WTC11 (cell line): ENCODE measurements around the gene ISG20. TPM values are rescaled to one million over a fixed set of nuclear protein-coding genes. Genes with fewer than 3 reads are reported as not detected.
A peak's percentile ranks its signal among the peaks of the same experiment; 100 is the strongest.

Experiments used
- ATAC-seq: fragments of 200-7000 bp; cut with Tn5 transposase; 2 replicates; pipeline ENCODE4 v1.10.0; 2021; ENCODE audit warnings: mild to moderate bottlenecking, moderate library complexity
- CTCF ChIA-PET: fragments of 300-600 bp; sonication (Branson Sonifier 250); formaldehyde crosslinking; loops from one replicate; lab custom pipeline; 2021; ENCODE audit warnings: antibody characterized with exemption; lab: Charles Lee
- POLR2A ChIA-PET: fragments of 350-600 bp; sonication (Branson Sonifier 250); formaldehyde crosslinking; loops from one replicate; lab custom pipeline; 2021; ENCODE audit warnings: antibody characterized with exemption; lab: Charles Lee
- DNase-seq: peaks from one replicate; pipeline ENCODE4 v3.0.0; 2021; ENCODE audit warnings: low spot score
- H3K27ac Mint-ChIP-seq: 2 replicates; pipeline ENCODE4 v1.8.0; 2021; ENCODE audit warnings: mixed read lengths
- H3K27me3 Mint-ChIP-seq: 2 replicates; pipeline ENCODE4 v1.8.0; 2021; ENCODE audit warnings: low read depth, mild to moderate bottlenecking, moderate library complexity, mixed read lengths
- H3K36me3 Mint-ChIP-seq: 2 replicates; pipeline ENCODE4 v1.8.0; 2021; ENCODE audit warnings: mixed read lengths
- H3K4me1 Mint-ChIP-seq: 2 replicates; pipeline ENCODE4 v1.8.0; 2022; ENCODE audit warnings: mixed read lengths
- H3K4me3 Mint-ChIP-seq: 2 replicates; pipeline ENCODE4 v1.8.0; 2021; ENCODE audit warnings: mild to moderate bottlenecking, moderate library complexity, mixed read lengths
- H3K9me3 Mint-ChIP-seq: 2 replicates; pipeline ENCODE4 v1.8.0; 2021; ENCODE audit warnings: mixed read lengths
- HMGA2 ChIP-seq: fragments of 250-450 bp; sonication (Bioruptor Pico); IDR thresholded peaks from 2 replicates; pipeline ENCODE4 v1.4.0; 2021; ENCODE audit warnings: mild to moderate bottlenecking, moderate library complexity
- NR2C2 ChIP-seq: sonication (generic); formaldehyde crosslinking; IDR thresholded peaks from 2 replicates; pipeline ENCODE4 v1.8.0; 2022; ENCODE audit warnings: mild to moderate bottlenecking, missing genetic modification reagents
- RORB ChIP-seq: fragments of 250-450 bp; sonication (Bioruptor Pico); IDR thresholded peaks from 2 replicates; pipeline ENCODE4 v1.9.0; 2021; ENCODE audit warnings: mild to moderate bottlenecking
- TCF7 ChIP-seq: sonication (generic); formaldehyde crosslinking; IDR thresholded peaks from 2 replicates; pipeline ENCODE4 v1.8.0; 2022; ENCODE audit warnings: mild to moderate bottlenecking, low read depth, missing genetic modification reagents, moderate library complexity
- ZNF423 ChIP-seq: fragments of 250-450 bp; sonication (Bioruptor Pico); IDR thresholded peaks from 2 replicates; pipeline ENCODE4 v2.1.2; 2022; ENCODE audit warnings: mild to moderate bottlenecking, moderate library complexity
- total RNA-seq: library from RNA; stranded (reverse); gene quantifications from 3 replicates; pipeline ENCODE4 v1.2.3, GENCODE V29; 2021
- TF ChIP-seq, protein P1 (sequence below): fragments of 250-450 bp; sonication (Bioruptor Pico); conservative IDR thresholded peaks from 2 replicates; pipeline ENCODE4 v1.9.0; 2021; ENCODE audit warnings: mild to moderate bottlenecking
- TF ChIP-seq, protein P2 (sequence below): sonication (generic); formaldehyde crosslinking; IDR thresholded peaks from 2 replicates; pipeline ENCODE4 v1.8.0; 2022; ENCODE audit warnings: mild to moderate bottlenecking, missing genetic modification reagents
- TF ChIP-seq, protein P3 (sequence below): sonication (generic); formaldehyde crosslinking; IDR thresholded peaks from 2 replicates; pipeline ENCODE4 v1.8.1; 2023; ENCODE audit warnings: mild to moderate bottlenecking, missing genetic modification reagents
- TF ChIP-seq, protein P4 (sequence below): fragments of 250-450 bp; sonication (Bioruptor Pico); IDR thresholded peaks from 2 replicates; pipeline ENCODE4 v1.8.0; 2021; ENCODE audit warnings: mild to moderate bottlenecking
- TF ChIP-seq, protein P5 (sequence below): sonication (generic); formaldehyde crosslinking; IDR thresholded peaks from 2 replicates; pipeline ENCODE4 v1.8.1; 2023; ENCODE audit warnings: mild to moderate bottlenecking, missing genetic modification reagents
- TF ChIP-seq, protein P6 (sequence below): fragments of 250-450 bp; sonication (Bioruptor Pico); IDR thresholded peaks from 2 replicates; pipeline ENCODE4 v1.9.0; 2021; ENCODE audit warnings: mild to moderate bottlenecking, borderline replicate concordance
- TF ChIP-seq, protein P7 (sequence below): sonication (generic); formaldehyde crosslinking; IDR thresholded peaks from 2 replicates; pipeline ENCODE4 v1.8.0; 2023; ENCODE audit warnings: missing genetic modification reagents, mild to moderate bottlenecking, borderline replicate concordance

The ISG20 gene
- total RNA-seq, 1 experiment from 2014 or later, result 5.6 TPM

GRCh38 chr15:88649286-88649733 is 10.5 kb downstream of the ISG20 start:
- ATAC-seq (no peak), DNase-seq (no peak)
- Mint-ChIP-seq H3K36me3 (no peaks in the 10 kb centered on the region), H3K9me3 (no peaks in the 10 kb centered on the region), H3K27me3 (no peaks in the 10 kb centered on the region), H3K27ac (peak overlapping the region; percentile 2), H3K4me1 (peaks cover 18% of the 10 kb centered on the region), H3K4me3 (no peak overlapping the region)
- ChIA-PET POLR2A (interaction anchor here (1.2 kb wide), 1 partner anchor 11 kb away, joined by 5 read pairs; the partner anchor contains the start of gene ISG20), CTCF (no interaction called here)
- TF ChIP-seq HMGA2 (CRISPR knock-in tag) (no peak), ZNF423 (no peak), NR2C2 (no peak)
- TF ChIP-seq, protein P1, sequence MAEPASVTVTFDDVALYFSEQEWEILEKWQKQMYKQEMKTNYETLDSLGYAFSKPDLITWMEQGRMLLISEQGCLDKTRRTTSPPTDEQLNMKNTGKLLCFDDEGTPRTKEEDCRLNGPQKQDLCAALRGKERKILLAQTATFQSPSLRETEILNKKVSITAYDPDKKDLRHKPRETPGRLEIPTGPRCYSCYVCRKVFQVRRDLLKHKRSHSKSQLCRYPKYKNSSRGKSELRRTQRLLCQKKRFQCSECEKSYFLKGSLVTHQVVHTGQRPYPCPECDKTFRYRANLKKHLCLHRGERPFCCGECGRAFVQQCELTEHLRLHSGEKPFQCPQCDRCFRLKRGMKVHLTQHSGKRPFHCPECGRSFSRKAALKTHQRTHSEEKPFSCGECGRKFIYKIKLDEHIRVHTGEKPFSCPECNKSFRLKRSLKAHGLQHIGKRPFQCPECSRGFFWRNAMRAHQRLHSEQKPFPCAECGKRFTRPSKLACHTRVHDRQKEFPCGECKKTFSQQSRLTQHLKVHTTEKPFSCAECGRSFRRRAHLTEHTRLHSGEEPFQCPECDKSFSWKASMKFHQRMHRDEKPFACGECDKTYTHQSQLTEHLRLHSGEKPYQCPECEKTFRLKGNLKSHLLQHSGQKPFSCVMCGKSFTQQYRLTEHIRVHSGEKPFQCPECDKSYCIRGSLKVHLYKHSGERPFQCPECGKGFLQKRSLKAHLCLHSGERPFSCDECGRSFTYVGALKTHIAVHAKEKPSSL, result no peak
- TF ChIP-seq, protein P2, sequence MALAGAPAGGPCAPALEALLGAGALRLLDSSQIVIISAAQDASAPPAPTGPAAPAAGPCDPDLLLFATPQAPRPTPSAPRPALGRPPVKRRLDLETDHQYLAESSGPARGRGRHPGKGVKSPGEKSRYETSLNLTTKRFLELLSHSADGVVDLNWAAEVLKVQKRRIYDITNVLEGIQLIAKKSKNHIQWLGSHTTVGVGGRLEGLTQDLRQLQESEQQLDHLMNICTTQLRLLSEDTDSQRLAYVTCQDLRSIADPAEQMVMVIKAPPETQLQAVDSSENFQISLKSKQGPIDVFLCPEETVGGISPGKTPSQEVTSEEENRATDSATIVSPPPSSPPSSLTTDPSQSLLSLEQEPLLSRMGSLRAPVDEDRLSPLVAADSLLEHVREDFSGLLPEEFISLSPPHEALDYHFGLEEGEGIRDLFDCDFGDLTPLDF (CRISPR knock-in tag), result no peak
- TF ChIP-seq, protein P3, sequence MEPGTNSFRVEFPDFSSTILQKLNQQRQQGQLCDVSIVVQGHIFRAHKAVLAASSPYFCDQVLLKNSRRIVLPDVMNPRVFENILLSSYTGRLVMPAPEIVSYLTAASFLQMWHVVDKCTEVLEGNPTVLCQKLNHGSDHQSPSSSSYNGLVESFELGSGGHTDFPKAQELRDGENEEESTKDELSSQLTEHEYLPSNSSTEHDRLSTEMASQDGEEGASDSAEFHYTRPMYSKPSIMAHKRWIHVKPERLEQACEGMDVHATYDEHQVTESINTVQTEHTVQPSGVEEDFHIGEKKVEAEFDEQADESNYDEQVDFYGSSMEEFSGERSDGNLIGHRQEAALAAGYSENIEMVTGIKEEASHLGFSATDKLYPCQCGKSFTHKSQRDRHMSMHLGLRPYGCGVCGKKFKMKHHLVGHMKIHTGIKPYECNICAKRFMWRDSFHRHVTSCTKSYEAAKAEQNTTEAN (CRISPR knock-in tag), result no peak
- TF ChIP-seq, protein P4, sequence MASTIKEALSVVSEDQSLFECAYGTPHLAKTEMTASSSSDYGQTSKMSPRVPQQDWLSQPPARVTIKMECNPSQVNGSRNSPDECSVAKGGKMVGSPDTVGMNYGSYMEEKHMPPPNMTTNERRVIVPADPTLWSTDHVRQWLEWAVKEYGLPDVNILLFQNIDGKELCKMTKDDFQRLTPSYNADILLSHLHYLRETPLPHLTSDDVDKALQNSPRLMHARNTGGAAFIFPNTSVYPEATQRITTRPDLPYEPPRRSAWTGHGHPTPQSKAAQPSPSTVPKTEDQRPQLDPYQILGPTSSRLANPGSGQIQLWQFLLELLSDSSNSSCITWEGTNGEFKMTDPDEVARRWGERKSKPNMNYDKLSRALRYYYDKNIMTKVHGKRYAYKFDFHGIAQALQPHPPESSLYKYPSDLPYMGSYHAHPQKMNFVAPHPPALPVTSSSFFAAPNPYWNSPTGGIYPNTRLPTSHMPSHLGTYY, result no peak

DNA sequence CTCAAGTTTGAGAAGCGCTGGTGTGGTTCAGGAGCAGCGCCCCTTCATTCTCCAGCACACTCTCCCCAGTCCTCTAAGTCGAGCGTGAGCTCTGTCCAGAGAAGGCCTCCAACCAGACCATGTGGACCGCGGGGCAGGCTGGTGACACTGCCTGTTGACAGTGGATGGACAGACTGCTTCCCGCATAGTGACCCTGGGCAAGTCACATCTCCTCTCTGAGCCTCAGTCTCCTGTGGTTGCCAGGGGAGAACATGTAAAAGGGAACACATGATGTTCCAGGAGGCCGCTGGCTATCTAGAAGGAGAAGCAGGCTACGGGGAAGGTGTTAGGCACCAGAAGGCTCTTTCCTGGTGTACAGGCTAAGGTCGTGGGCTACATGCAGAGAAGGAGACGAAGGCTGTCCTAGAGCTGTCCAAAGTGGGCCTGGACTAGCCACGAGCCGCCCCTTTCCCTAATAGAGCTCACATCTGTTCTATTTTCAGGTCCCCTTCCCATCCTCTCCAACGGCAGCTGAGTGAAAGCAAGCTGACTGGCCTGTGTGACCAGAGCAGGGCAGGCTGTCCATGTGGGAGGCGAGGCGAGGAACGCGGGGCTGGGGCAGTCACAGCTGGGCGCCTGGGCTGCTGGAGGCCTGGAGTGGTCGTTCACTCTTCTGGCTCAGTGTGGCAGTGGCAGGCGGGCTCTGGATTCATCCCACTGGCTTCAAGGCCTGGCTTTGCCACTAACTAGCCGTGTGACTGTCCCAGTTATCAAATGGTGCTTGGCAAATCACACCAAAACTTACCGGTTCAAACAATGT is 11.1 kb downstream of the ISG20 start:
- ATAC-seq (no peak), DNase-seq (no peak)
- Mint-ChIP-seq H3K27me3 (no peaks in the 10 kb centered on the region), H3K4me3 (no peak overlapping the region), H3K27ac (no peak overlapping the region), H3K36me3 (no peaks in the 10 kb centered on the region), H3K4me1 (peaks cover 18% of the 10 kb centered on the region), H3K9me3 (no peaks in the 10 kb centered on the region)
- POLR2A ChIA-PET, result interaction anchor here (0.5 to 1.2 kb wide), 2 partner anchors 11 to 41 kb away, joined by 3 to 5 read pairs; partner anchors contain the start of gene ISG20
- TF ChIP-seq, protein P5, sequence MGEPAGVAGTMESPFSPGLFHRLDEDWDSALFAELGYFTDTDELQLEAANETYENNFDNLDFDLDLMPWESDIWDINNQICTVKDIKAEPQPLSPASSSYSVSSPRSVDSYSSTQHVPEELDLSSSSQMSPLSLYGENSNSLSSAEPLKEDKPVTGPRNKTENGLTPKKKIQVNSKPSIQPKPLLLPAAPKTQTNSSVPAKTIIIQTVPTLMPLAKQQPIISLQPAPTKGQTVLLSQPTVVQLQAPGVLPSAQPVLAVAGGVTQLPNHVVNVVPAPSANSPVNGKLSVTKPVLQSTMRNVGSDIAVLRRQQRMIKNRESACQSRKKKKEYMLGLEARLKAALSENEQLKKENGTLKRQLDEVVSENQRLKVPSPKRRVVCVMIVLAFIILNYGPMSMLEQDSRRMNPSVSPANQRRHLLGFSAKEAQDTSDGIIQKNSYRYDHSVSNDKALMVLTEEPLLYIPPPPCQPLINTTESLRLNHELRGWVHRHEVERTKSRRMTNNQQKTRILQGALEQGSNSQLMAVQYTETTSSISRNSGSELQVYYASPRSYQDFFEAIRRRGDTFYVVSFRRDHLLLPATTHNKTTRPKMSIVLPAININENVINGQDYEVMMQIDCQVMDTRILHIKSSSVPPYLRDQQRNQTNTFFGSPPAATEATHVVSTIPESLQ (CRISPR knock-in tag), result no peak
- TF ChIP-seq TCF7 (CRISPR knock-in tag) (no peak), RORB (CRISPR knock-in tag) (no peak)
- TF ChIP-seq, protein P6, sequence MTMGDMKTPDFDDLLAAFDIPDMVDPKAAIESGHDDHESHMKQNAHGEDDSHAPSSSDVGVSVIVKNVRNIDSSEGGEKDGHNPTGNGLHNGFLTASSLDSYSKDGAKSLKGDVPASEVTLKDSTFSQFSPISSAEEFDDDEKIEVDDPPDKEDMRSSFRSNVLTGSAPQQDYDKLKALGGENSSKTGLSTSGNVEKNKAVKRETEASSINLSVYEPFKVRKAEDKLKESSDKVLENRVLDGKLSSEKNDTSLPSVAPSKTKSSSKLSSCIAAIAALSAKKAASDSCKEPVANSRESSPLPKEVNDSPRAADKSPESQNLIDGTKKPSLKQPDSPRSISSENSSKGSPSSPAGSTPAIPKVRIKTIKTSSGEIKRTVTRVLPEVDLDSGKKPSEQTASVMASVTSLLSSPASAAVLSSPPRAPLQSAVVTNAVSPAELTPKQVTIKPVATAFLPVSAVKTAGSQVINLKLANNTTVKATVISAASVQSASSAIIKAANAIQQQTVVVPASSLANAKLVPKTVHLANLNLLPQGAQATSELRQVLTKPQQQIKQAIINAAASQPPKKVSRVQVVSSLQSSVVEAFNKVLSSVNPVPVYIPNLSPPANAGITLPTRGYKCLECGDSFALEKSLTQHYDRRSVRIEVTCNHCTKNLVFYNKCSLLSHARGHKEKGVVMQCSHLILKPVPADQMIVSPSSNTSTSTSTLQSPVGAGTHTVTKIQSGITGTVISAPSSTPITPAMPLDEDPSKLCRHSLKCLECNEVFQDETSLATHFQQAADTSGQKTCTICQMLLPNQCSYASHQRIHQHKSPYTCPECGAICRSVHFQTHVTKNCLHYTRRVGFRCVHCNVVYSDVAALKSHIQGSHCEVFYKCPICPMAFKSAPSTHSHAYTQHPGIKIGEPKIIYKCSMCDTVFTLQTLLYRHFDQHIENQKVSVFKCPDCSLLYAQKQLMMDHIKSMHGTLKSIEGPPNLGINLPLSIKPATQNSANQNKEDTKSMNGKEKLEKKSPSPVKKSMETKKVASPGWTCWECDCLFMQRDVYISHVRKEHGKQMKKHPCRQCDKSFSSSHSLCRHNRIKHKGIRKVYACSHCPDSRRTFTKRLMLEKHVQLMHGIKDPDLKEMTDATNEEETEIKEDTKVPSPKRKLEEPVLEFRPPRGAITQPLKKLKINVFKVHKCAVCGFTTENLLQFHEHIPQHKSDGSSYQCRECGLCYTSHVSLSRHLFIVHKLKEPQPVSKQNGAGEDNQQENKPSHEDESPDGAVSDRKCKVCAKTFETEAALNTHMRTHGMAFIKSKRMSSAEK (CRISPR knock-in tag), result no peak
- TF ChIP-seq, protein P7, sequence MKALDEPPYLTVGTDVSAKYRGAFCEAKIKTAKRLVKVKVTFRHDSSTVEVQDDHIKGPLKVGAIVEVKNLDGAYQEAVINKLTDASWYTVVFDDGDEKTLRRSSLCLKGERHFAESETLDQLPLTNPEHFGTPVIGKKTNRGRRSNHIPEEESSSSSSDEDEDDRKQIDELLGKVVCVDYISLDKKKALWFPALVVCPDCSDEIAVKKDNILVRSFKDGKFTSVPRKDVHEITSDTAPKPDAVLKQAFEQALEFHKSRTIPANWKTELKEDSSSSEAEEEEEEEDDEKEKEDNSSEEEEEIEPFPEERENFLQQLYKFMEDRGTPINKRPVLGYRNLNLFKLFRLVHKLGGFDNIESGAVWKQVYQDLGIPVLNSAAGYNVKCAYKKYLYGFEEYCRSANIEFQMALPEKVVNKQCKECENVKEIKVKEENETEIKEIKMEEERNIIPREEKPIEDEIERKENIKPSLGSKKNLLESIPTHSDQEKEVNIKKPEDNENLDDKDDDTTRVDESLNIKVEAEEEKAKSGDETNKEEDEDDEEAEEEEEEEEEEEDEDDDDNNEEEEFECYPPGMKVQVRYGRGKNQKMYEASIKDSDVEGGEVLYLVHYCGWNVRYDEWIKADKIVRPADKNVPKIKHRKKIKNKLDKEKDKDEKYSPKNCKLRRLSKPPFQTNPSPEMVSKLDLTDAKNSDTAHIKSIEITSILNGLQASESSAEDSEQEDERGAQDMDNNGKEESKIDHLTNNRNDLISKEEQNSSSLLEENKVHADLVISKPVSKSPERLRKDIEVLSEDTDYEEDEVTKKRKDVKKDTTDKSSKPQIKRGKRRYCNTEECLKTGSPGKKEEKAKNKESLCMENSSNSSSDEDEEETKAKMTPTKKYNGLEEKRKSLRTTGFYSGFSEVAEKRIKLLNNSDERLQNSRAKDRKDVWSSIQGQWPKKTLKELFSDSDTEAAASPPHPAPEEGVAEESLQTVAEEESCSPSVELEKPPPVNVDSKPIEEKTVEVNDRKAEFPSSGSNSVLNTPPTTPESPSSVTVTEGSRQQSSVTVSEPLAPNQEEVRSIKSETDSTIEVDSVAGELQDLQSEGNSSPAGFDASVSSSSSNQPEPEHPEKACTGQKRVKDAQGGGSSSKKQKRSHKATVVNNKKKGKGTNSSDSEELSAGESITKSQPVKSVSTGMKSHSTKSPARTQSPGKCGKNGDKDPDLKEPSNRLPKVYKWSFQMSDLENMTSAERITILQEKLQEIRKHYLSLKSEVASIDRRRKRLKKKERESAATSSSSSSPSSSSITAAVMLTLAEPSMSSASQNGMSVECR (CRISPR knock-in tag), result no peak
- CTCF ChIA-PET, result interaction anchor here (0.6 kb wide), 1 partner anchor 26 kb away, joined by 3 read pairs; no protein-coding TSS in a partner anchor
